GM19099 (cell line): Measurements from ENCODE around the gene RDH13.

ENCODE experiments used
- POLR2A ChIP-seq: IDR thresholded peaks from 3 replicates; pipeline ENCODE4 v1.6.1; 2011; ENCODE audit warnings: low read depth; ENCODE audit not compliant: insufficient read length; ENCODE audit errors: extremely low read depth

RDH13 gene

DNA sequence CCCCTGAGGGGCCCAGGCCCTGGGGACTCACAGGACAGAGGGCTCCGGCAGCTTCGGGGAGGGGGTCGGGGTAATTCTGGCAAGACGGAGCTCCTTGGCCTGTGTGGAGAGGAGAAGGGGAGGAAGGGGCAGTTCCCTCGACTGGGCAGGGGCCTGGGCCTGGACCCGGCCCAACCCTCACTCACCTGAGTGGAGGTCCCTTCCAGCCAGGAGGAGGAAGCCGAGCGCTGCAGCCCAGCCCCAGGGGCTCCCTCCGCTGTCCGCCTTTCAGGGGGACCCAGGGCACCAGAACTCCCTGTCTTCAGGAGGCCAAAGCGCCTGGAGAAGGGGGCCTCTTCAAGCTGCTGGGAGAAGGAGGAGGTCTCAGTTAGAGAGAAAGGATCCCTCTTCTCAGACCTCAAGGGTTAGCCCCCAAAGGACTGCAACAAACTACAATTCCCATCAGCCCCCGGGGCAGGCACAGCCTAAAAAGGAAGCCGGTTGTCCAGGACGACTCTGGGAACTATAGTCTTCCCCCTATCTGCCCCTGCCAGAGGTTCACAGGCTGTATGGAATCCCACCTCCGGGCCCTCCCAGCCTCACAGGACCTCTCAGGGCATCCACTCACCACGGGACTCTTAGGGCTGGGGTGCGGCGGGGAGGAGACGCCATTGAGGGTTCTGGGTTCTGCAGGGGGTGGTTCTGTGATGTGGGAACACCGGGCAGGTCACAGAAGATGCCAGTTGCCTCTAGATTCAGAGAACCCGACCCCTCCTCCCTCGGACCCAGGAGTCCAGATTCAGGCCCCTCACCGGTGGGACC, 32.5 kb upstream of the RDH13 start:
- no peak for TF ChIP-seq POLR2A

DNA sequence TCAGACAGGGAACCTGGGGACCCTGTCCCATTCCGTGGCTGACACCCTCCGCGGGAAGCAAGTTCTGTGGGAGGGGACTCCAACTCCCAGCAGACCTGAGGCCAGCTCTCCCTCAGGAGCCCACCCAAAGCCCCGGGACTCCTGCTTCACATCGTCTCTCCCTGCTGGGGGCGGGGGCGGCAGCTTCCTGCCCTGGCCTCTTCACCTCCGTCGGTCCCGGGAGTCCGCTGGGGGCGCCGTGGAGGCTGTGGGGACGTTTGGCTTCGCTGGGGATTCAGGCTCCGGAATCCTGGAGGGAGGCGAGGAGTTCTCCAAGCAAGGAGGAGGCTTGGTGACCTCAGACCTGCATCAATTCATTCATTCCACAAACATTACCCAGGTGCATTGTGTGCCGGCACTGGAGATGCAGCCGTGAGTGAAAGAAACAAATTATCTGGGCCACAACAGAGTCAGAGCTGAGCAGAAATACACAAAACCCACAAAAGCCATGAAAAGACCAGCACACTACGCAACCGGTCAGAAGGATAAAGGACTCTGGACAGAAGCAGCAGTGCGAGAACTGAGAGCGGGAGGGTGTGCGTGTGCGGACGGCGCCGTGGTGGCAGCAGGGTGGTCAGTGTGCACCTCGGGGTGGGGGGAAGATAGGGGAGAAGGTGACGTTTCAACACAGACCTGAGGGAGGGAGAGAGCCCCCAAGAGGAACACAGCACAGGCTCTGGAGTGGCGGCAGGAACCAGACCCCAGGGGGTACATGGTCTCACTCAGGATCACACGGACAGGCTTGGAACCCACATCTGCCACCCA, 31.7 kb upstream of the RDH13 start:
- no peak for TF ChIP-seq POLR2A

DNA sequence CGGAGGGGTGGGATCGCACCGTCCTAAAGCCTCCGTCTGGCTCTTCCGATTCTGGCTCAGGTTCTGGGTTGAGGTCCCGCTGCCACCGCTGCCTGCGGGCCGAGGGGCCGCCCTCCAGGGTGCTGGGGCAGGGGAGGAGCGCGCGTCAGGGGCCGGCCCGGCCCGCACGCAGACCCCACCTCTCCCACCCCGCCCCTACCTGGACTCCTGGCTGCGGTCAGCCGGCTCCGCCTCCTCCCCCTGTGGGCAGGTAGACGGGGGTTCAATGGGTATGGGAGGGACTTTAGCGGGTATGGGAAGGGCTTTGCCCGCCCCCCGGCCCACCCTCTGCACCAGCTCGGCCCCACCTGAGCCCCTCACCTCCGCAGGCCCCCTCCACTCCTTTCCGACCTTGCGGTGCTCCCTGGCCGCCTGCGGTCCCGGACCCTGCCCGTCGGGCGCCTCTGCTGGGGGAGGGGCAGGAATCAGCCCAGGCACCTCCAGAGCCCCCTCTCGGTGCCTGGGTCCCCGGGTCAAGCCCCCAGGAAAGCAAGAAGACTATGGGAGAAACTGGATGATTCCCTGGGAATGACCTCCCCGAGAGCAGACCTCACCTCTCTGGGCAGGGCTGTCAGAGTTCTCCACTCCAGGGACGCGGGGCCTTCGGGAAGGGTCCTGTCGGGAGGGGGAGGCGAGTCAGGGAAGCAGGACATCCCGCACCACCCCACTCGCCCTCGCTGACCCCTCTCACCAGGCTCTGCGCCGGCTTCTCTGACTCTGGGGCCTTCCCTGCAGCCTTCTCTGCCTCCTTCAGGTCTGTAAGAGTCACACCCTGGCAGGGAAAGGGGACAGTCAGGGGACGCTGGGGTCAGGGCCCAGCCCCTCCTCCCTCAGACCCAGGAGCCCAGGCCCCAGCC, 29.7 kb upstream of the RDH13 start:
- no peak for TF ChIP-seq POLR2A

DNA sequence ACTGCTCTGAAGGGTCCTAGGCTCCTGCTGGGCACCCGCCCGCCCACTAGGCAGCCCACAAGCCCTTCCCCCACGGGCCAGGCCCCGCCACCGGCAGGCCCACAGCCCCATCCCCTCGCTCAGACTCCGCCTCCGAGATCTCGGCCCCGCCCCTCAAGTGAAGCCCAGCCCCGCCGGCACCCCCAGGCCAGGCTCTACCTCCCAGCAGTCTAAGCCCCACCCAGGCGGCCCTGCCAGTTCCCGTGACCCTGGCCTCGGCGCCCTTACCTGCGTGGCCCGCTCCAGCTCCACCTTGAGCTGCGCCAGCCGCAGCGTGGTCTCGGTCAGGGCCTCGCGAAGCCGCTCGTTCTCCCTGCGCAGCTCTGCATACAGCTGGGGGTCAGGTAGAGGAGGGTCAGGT, 29.0 kb upstream of the RDH13 start:
- TF ChIP-seq POLR2A: no peak

DNA sequence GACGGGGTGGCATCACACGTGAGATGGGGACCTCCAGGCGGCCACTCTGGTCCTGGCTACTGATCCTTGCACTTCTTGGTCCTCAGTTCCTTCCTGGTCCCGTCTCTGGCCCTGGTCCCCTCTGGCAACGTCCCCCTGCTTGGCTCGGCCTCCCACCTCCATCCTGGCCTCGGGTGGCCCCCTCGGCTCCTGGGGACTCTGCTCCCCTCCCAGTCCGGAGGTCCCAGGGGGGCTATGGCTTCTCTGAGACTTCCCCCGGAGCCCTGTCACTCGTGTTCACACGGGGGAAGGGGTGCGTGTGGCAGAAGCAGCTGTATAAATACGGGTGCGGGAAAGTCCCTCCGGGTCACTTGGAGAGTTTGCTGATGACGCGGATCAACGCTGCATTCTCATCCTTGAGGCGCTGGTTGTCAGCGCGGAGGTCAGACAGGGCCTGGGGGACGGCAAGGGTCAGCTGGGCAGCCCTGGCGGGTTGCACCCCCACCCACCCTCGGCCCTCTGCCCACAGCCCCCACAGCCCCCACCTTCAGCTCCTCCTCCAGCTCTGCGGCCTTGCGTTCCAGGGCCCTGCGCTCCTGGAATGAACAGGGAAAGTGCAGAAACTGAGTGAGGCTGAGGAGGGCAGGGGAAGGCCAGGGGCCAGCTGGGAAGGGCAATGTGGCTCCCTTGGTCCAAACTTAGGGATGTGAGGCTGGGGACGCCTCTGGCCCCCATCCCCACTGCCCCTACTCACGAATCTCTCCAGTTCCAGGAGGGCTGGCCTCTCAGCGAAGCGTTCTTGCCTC, 28.4 kb upstream of the RDH13 start:
- no peak for TF ChIP-seq POLR2A

DNA sequence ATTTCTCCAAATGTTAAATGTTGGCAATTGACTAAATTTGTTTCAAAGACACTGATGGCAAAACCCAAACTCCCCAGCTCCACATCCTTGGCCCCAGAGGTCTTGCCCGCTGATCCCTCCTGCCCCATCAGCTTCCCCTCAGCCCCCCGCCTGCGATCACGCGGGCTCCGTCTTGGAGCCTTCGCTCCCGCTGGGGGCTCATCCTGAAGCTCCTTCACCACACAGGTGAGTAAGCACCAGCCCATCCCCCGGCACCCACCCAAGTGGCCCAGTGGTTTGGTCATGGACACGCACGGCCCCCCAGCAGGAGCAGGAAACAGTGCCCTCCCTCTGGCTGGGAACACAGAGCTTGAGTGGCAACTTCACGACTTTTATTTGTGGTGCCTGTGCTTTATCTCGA, 27.6 kb upstream of the RDH13 start:
- TF ChIP-seq POLR2A: no peak

DNA sequence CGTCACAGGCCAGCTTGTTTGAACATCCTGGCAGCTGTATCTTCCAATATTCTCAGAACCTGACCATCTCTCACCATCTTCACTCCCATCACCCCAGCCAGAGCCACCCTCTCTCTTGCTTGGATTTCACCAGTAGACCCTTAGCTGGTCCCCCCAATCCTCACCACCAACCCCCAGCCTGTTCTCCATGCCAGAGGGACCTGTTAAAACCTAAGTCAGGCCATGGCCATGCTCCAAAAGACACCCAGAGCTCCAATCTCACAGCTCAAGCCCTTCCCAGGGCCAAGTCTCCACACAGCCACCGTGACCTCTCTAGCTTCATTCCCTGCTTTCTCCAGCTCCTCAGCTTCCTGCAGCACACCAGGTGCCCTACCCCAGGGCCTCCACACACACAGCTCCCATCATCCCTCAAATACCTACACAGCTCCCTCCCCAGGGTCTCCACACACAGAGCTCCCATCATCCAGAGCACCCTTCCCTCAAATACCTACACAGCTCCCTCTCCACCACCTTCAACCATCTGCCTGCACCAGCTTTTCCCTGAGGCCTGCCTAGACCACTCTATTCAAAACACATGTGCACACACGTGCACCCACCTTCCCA, 26.5 kb upstream of the RDH13 start:
- no peak for TF ChIP-seq POLR2A

DNA sequence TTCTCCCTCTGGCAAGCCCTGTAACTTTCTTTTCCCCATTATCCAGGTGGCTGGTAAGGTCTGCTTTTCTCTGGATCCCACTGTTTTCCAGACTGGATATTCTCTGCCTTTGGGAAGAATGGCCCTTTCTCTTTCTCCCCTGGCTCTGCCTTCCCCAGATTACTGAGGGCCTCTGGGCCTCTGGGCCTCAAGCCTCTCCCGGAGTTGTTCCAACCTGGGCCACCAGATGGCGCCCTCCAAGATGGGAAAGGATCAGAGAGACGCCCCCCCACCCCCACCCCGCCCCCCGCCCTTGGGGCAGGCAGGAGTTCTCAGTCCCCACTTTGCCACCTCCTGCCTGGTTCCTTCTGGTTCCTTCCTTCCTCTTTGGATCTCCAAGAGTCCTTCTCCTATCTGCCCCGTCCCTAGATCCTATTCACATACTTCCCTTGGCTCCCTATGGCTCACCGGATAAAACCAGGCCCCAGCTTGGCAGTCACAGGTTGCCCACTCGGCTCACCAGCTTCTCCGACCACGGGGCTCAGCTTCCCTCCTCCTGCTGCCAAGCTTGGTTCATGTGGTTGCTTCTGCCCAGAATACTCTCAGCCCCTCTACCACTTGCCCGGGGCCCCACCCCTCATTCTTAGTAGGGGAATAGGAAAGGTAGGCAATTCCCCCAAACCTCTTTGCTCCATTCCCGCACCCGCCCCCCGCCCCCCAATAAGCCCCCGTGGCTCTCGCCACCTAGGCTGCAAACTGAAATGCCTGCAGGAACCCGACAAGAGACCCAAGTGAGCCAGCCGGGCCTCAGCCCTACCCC, 25.8 kb upstream of the RDH13 start:
- no peak for TF ChIP-seq POLR2A

DNA sequence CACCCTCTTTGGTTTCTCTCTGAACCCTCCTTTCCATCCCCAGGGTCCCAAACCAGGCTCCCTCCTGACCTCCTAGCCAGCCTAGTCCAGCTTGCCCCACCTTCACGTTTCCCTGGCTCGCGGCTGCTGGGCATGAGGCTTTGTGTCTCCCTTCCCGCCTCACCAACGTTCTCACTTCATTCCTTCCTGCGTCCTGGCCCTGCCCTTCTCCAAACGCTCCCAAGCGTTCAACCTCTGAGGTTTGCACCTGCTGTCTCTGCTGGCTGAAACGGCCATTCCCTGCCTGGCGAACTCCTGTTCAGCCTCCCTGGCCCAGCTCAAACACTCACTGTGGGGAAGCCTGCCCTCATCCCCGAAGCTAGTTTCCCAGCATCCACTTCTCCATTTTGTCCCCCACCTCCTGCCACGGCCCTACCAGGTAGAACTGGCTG, 25.1 kb upstream of the RDH13 start:
- no peak for TF ChIP-seq POLR2A

DNA sequence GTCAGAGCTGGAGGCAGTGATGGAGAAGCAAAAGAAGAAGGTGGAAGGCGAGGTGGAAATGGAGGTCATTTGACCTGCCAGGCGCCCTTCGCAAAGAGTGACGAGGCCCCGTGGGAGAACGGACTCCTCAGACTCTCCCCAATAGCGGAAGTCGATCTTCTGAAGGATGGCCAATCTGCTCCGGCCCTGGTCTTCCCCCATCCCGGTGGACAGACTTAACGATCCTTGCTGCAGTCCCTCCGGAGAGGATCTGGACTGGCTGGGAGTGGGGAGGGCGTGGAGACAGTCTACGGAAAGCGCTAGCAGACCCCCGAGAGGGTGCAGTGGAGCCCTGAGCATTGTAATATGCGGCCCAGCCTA, 24.6 kb upstream of the RDH13 start:
- no peak for TF ChIP-seq POLR2A

DNA sequence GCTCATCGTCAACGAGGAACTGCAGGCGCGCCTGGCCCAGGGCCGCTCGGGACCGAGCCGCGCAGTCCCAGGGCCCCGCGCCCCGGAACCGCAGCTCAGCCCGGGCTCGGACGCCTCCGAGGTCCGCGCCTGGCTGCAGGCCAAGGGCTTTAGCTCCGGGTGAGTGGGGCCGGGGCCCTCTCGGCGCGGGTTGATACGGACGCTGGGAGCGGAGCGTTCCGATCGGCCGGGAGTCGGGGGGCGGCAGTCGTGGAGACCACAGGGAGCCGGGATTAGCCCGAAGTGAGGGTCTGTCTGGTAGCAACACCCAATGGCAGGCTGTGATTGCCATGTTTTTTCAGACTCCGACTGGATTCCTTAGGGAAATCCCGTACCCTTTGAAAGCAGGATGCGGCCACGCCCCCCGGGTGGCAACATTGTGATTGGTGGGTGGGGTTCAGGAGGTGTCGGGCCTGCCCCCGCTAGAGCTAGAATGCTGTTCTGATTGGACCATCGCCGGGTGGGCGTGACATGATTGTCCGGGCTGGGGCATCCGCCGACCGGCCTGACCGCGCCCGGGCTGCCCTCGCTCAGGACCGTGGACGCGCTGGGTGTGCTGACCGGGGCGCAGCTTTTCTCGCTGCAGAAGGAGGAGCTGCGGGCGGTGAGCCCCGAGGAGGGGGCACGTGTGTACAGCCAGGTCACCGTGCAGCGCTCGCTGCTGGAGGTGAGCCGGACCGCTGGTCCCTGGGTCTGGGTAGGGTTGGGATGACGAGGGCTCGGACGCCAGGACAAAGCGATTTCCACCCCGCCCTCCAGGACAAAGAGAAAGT, 24.0 kb upstream of the RDH13 start:
- TF ChIP-seq POLR2A: no peak

DNA sequence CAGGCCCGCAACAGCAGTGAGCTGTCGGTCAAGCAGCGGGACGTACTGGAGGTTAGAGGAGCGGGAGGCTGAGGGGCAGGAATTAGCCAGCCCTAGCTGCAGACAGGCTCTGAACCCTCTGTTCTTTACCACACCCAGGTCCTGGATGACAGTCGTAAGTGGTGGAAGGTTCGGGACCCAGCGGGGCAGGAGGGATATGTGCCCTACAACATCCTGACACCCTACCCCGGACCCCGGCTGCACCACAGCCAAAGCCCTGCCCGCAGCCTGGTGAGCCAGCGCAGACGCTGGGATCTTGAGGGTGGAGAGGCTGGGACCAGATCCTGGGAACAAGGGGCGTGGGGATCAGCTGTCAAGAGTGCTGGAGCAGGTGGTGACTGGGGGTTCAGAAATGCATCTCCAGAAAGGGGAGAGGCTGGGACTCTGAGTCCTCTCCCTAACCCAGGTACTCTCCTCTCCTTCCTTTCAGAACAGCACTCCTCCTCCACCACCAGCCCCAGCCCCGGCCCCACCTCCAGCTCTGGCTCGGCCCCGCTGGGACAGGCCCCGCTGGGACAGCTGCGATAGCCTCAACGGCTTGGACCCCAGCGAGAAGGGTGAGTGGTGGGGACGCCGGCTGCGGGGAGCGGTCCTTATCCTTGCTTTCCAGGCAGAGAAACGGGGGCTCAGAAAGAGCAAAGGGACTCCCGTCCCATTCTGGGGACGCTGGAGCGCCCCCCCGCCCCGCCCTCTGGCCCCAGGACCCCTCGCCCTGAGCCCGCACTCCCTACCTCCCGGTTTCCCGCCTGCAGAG, 23.2 kb upstream of the RDH13 start:
- no peak for TF ChIP-seq POLR2A
